ENCODE results near the gene LHPP.

LHPP gene

DNA sequence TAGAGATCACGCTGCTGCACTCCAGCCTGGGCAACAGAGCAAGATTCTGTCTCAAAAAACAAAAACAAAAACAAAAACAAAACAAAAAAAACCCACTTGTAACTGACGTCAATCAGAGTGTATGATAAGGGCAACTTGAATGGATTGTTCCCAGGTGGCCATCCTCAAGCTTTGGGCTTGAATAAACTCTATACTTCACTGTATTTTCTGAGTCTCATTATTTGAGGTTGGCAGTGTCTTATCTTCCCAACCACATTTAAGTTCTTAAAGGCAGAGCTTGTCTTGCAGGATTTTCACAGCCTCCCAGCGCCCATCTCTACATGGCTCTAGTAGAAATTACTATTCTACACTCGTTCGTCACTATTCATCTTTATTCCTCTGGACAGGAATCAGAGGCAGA lies 37.8 kb upstream of the LHPP start:
- no peaks in the 10 kb centered on the region for H3K79me2 ChIP-seq (ENCODE audit: control insufficient read depth, low read length)
- no peak overlapping the region for H3K4me3 ChIP-seq (ENCODE audit: low read length)
- peaks cover 5% of the 10 kb centered on the region for H3K4me1 ChIP-seq (ENCODE audit: control insufficient read depth, low read length)
- H3K4me2 ChIP-seq (ENCODE audit: low read length) = no peak overlapping the region
- H3K27ac ChIP-seq (ENCODE audit: low read depth, low read length) = no peak overlapping the region
- H3K27me3 ChIP-seq (ENCODE audit: control insufficient read depth, low read length) = peaks cover 36% of the 10 kb centered on the region
- no peaks in the 10 kb centered on the region for H3K9me2 ChIP-seq (replicated peaks; ENCODE audit: control insufficient read depth, low read length)
- no peaks in the 10 kb centered on the region for H3F3A ChIP-seq (ENCODE audit: control insufficient read depth, insufficient read depth)
- no peaks in the 10 kb centered on the region for H3K9me3 ChIP-seq (ENCODE audit: control insufficient read depth, insufficient read depth, low read length)
- no peaks in the 10 kb centered on the region for H4K20me1 ChIP-seq (ENCODE audit: control insufficient read depth, insufficient read depth, low read depth, low read length)
- TF ChIP-seq, protein P1, sequence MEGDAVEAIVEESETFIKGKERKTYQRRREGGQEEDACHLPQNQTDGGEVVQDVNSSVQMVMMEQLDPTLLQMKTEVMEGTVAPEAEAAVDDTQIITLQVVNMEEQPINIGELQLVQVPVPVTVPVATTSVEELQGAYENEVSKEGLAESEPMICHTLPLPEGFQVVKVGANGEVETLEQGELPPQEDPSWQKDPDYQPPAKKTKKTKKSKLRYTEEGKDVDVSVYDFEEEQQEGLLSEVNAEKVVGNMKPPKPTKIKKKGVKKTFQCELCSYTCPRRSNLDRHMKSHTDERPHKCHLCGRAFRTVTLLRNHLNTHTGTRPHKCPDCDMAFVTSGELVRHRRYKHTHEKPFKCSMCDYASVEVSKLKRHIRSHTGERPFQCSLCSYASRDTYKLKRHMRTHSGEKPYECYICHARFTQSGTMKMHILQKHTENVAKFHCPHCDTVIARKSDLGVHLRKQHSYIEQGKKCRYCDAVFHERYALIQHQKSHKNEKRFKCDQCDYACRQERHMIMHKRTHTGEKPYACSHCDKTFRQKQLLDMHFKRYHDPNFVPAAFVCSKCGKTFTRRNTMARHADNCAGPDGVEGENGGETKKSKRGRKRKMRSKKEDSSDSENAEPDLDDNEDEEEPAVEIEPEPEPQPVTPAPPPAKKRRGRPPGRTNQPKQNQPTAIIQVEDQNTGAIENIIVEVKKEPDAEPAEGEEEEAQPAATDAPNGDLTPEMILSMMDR (IDR thresholded peaks at IDR 0.05; ENCODE audit: low read depth, low read length, poor library complexity, severe bottlenecking) = no peak
- no peak for TF ChIP-seq EZH2phosphoT487 (IDR thresholded peaks at IDR 0.05; ENCODE audit: borderline replicate concordance, low read length)
- H3K36me3 ChIP-seq (ENCODE audit: control insufficient read depth, low read length) = no peaks in the 10 kb centered on the region

DNA sequence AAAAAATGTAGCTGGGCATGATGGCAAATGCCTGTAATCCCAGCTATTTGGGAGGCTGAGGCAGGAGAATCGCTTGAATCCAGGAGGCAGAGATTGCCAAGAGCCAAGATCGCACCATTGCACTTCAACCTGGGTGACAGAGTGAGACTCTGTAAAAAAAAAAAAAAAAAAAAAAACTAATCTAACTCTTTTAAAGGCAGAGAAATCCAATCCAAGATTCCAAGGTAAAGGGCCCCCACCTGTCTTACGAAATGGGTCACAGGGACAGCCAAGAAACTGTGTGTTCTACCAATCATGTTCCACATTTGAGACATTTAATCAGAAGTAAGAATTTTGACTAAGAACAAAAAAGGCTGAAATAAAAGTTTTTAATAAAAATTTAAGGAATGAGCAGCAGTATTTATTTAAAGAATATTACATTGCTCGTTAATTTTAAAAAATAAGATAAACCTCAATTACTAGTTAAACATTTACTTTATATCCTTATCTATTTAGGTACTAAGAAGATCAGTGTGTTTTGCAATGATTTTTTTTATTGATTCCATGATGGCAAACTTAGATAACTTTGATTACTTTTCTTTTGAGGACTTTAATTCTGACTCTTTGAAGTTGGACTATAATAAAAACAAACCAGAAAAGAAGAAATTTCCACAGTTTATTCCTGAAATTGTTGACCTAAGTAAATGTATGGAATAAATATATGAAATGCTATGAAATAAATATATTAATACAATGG lies 36.2 kb upstream of the LHPP start:
- TF ChIP-seq EZH2phosphoT487 (IDR thresholded peaks at IDR 0.05; ENCODE audit: borderline replicate concordance, low read length) = no peak
- TF ChIP-seq, protein P1 (IDR thresholded peaks at IDR 0.05; ENCODE audit: low read depth, low read length, poor library complexity, severe bottlenecking) = no peak
- Histone ChIP-seq H3K4me1 (ENCODE audit: control insufficient read depth, low read length) (no peaks in the 10 kb centered on the region), H3K4me3 (ENCODE audit: low read length) (no peak overlapping the region)

DNA sequence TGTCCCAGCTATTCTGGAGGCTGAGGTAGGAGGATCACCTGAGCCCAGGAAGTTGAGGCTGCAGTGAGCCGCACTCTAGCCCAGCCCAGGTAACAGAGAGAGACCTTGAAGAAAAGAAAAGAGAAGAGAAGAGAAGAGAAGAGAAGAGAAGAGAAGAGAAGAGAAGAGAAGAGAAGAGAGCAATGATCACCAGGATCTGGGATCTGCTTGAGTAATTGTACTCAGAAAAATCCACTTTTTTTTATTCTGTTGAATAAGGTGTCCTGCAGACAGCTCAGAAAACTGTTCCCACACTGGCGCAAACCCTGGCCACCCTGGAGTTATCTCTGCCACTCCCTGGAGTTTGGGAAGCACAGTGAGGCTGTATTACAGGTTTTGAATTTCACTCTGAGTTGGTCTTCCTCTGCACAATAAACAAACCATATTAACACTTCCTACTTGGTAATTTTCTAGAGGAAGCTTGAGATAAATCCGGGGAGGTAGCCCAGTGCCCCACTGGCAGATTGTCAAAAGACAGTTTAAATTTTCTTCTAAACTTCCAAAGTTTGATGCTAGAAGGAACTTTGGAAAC lies 33.3 kb upstream of the LHPP start:
- H3K27me3 ChIP-seq (ENCODE audit: control insufficient read depth, low read length) = peaks cover 22% of the 10 kb centered on the region
- H3K9me3 ChIP-seq (ENCODE audit: control insufficient read depth, insufficient read depth, low read length) = no peaks in the 10 kb centered on the region
- H3K4me2 ChIP-seq (ENCODE audit: low read length) = no peak overlapping the region
- H3K36me3 ChIP-seq (ENCODE audit: control insufficient read depth, low read length) = no peaks in the 10 kb centered on the region
- H3K27ac ChIP-seq (ENCODE audit: low read depth, low read length) = no peak overlapping the region
- H3K9me2 ChIP-seq (replicated peaks; ENCODE audit: control insufficient read depth, low read length) = no peaks in the 10 kb centered on the region
- no peak for TF ChIP-seq EZH2phosphoT487 (IDR thresholded peaks at IDR 0.05; ENCODE audit: borderline replicate concordance, low read length)
- TF ChIP-seq, protein P1 (IDR thresholded peaks at IDR 0.05; ENCODE audit: low read depth, low read length, poor library complexity, severe bottlenecking) = no peak
- no peak overlapping the region for H3K4me3 ChIP-seq (ENCODE audit: low read length)
- H4K20me1 ChIP-seq (ENCODE audit: control insufficient read depth, insufficient read depth, low read depth, low read length) = no peaks in the 10 kb centered on the region
- no peaks in the 10 kb centered on the region for H3F3A ChIP-seq (ENCODE audit: control insufficient read depth, insufficient read depth)
- no peaks in the 10 kb centered on the region for H3K79me2 ChIP-seq (ENCODE audit: control insufficient read depth, low read length)
- no peaks in the 10 kb centered on the region for H3K4me1 ChIP-seq (ENCODE audit: control insufficient read depth, low read length)

More for the DNA sequence above, 36.2 kb upstream of the LHPP start:
- no peaks in the 10 kb centered on the region for H3F3A ChIP-seq (ENCODE audit: control insufficient read depth, insufficient read depth)
- H3K36me3 ChIP-seq (ENCODE audit: control insufficient read depth, low read length) = no peaks in the 10 kb centered on the region
- H3K9me2 ChIP-seq (replicated peaks; ENCODE audit: control insufficient read depth, low read length) = no peaks in the 10 kb centered on the region
- no peak overlapping the region for H3K4me2 ChIP-seq (ENCODE audit: low read length)
- no peaks in the 10 kb centered on the region for H3K9me3 ChIP-seq (ENCODE audit: control insufficient read depth, insufficient read depth, low read length)
- no peak overlapping the region for H3K27ac ChIP-seq (ENCODE audit: low read depth, low read length)
- H3K27me3 ChIP-seq (ENCODE audit: control insufficient read depth, low read length) = peaks cover 37% of the 10 kb centered on the region
- no peaks in the 10 kb centered on the region for H4K20me1 ChIP-seq (ENCODE audit: control insufficient read depth, insufficient read depth, low read depth, low read length)
- no peaks in the 10 kb centered on the region for H3K79me2 ChIP-seq (ENCODE audit: control insufficient read depth, low read length)
